ENCODE measurements around the gene OSBPL7.

DNA sequence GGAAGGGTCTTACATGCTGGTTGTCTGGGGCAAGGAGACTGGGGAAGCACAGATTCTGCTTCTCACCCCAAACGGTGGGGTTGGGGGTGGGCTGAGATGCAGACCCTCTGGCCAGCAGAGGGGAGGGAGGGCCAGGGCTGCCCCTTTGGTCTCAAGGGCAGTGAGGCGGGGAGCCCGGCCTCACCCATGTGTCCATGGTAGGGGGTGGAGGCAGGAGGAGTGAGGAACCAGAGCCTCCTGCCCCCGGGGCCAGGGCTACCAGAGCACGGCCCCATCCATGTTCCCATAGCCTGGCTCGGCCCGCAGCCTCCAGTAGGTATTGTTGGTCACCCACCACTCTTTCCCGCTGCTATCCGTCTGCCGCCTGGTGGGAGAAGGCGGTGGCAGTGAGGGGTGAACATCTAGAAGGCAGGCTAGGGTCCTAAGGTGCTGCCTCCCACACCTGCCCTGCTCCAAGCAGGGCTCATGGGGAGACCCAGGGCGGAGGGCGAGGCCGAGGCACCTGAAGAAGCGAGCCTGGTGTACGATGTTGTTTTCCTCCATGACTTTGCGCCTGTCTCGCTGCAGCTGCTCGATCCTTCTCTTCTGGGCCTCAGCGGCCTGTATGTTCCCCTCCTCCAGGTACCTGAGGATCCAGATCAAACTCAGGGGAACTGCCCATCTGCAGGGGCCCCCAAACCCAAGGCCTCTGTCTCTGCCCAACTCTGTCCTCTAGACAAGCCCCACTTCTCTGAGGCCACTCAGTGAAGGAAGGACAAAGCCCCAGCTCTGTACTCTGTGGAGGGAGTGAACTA, 13.4 kb downstream of the OSBPL7 start:
- TF ChIP-seq, protein P1, sequence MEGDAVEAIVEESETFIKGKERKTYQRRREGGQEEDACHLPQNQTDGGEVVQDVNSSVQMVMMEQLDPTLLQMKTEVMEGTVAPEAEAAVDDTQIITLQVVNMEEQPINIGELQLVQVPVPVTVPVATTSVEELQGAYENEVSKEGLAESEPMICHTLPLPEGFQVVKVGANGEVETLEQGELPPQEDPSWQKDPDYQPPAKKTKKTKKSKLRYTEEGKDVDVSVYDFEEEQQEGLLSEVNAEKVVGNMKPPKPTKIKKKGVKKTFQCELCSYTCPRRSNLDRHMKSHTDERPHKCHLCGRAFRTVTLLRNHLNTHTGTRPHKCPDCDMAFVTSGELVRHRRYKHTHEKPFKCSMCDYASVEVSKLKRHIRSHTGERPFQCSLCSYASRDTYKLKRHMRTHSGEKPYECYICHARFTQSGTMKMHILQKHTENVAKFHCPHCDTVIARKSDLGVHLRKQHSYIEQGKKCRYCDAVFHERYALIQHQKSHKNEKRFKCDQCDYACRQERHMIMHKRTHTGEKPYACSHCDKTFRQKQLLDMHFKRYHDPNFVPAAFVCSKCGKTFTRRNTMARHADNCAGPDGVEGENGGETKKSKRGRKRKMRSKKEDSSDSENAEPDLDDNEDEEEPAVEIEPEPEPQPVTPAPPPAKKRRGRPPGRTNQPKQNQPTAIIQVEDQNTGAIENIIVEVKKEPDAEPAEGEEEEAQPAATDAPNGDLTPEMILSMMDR (IDR thresholded peaks at IDR 0.05) = no peak
- no peak for TF ChIP-seq POLR2A (IDR thresholded peaks at IDR 0.05)

Data from body of pancreas (tissue), 4 donors.